ENCODE measurements around the gene RABL3. TPM values are rescaled to one million over a fixed set of nuclear protein-coding genes. Genes with fewer than 3 reads are reported as not detected.

The RABL3 gene
- total and polyA plus RNA-seq, 2 of the 13 experiments (the other 11 are each of a cell fraction or from before 2014, with no cell fraction given): 4.8 to 31.9 TPM

GRCh38 chr3:120710369-120710768, 31.9 kb downstream of the RABL3 start (continued):
- TF ChIP-seq ZNF766 (CRISPR knock-in tag; IDR thresholded peaks at IDR 0.05; ENCODE audit: borderline replicate concordance) (no peak), ZBTB20 (CRISPR knock-in tag; IDR thresholded peaks at IDR 0.05; ENCODE audit: borderline replicate concordance, low read depth) (no peak), ISL2 (CRISPR knock-in tag; IDR thresholded peaks at IDR 0.05) (no peak), MLXIP (CRISPR knock-in tag; IDR thresholded peaks at IDR 0.05; ENCODE audit: borderline replicate concordance) (no peak)

GRCh38 chr3:120708408-120708807, 33.9 kb downstream of the RABL3 start:
- Histone ChIP-seq H3K36me3 (replicated peaks in 1 of 2; ENCODE audit: control insufficient read depth in 1 of 2, insufficient read depth in 2 of 2, low read length in 2 of 2) (peaks cover 0 to 16% of the 10 kb centered on the region in 2 experiments; a peak in 1 of 5 replicates), H3K9ac (ENCODE audit: insufficient read depth, low read depth, low read length) (no peak overlapping the region), H2AFZ (ENCODE audit: low read length) (no peak overlapping the region), H3K4me1 (ENCODE audit: insufficient read depth, low read length) (no peaks in the 10 kb centered on the region), H3K4me2 (ENCODE audit: low read depth, low read length) (no peak overlapping the region), H3K27ac (ENCODE audit: extremely low read length, insufficient read depth, low read length) (no peak overlapping the region), H3K27me3 (ENCODE audit: control insufficient read depth in 1 of 2, insufficient read depth in 2 of 2, low read length in 2 of 2) (no peaks in the 10 kb centered on the region), H4K20me1 (ENCODE audit: insufficient read depth, low read length) (no peaks in the 10 kb centered on the region), H3K4me3 (replicated peaks in 1 of 3; ENCODE audit: insufficient read depth in 1 of 3, low read depth in 2 of 3, low read length in 3 of 3) (no peak overlapping the region), H3K79me2 (ENCODE audit: insufficient read depth, low read length) (no peaks in the 10 kb centered on the region), H3K9me3 (ENCODE audit: low read length) (no peaks in the 10 kb centered on the region)
- no peak for DNase-seq (ENCODE audit: low spot score)
- FAIRE-seq: no peak
- in situ Hi-C loops (cut with HindIII; ENCODE audit: extremely low pct_ligation_motif_present, low pct_unique_long_range_greater_than_20kb) (no loop called here), intact Hi-C loops (cut with micrococcal nuclease; ENCODE audit: unreplicated experiment) (no loop called here)
- CTCF ChIA-PET (ENCODE audit: low intra/inter-chr PET ratio, low total read pairs): no interaction called here
- ATAC-seq: no peak
- no TSS peak for BruUV-seq (replicated peaks)
- POLR2A ChIA-PET: no interaction called here
- TF ChIP-seq ZFP82 (CRISPR knock-in tag; IDR thresholded peaks at IDR 0.05; ENCODE audit: borderline replicate concordance) (no peak), TGIF2 (CRISPR knock-in tag; IDR thresholded peaks at IDR 0.05) (no peak), SAFB2 (CRISPR knock-in tag; IDR thresholded peaks at IDR 0.05; ENCODE audit: borderline replicate concordance, low read depth) (no peak), SCMH1 (CRISPR knock-in tag; IDR thresholded peaks at IDR 0.05; ENCODE audit: borderline replicate concordance) (no peak), YY1 (IDR thresholded peaks at IDR 0.05; ENCODE audit: insufficient read depth, insufficient replicate concordance, low read depth, low read length) (no peak), IKZF4 (CRISPR knock-in tag; IDR thresholded peaks at IDR 0.05; ENCODE audit: borderline replicate concordance, low read depth, not compliant biosample characterization) (no peak), CBX5 (CRISPR knock-in tag; IDR thresholded peaks at IDR 0.05; ENCODE audit: borderline replicate concordance) (no peak), PCBP1 (IDR thresholded peaks at IDR 0.05; ENCODE audit: borderline replicate concordance, low read depth, low read length) (no peak), RNF2 (conservative IDR thresholded peaks at IDR 0.05; ENCODE audit: low read depth) (no peak), ZBTB7A (CRISPR knock-in tag; IDR thresholded peaks at IDR 0.05) (no peak), SRSF9 (IDR thresholded peaks at IDR 0.05; ENCODE audit: borderline replicate concordance, insufficient read depth, low read depth, low read length, poor library complexity, severe bottlenecking) (no peak), ETS1 (CRISPR knock-in tag; IDR thresholded peaks at IDR 0.05) (no peak), ZNF839 (CRISPR knock-in tag; IDR thresholded peaks at IDR 0.05; ENCODE audit: borderline replicate concordance) (no peak)
- TF ChIP-seq, protein P1, sequence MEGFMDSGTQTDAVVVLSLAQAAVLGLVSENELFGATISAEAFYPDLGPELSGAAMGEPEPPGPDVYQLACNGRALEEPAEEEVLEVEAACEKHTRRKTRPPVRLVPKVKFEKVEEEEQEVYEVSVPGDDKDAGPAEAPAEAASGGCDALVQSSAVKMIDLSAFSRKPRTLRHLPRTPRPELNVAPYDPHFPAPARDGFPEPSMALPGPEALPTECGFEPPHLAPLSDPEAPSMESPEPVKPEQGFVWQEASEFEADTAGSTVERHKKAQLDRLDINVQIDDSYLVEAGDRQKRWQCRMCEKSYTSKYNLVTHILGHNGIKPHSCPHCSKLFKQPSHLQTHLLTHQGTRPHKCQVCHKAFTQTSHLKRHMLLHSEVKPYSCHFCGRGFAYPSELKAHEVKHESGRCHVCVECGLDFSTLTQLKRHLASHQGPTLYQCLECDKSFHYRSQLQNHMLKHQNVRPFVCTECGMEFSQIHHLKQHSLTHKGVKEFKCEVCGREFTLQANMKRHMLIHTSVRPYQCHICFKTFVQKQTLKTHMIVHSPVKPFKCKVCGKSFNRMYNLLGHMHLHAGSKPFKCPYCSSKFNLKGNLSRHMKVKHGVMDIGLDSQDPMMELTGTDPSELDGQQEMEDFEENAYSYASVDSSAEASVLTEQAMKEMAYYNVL (CRISPR knock-in tag; IDR thresholded peaks at IDR 0.05; ENCODE audit: borderline replicate concordance): no peak

Data from HepG2 (cell line).